IMR-90 (cell line): Measurements from ENCODE around the gene NGEF. TPM values are rescaled to one million over a fixed set of nuclear protein-coding genes. Genes with fewer than 3 reads are reported as not detected.

Experiments
- ATAC-seq: fragments of 200-7000 bp; cut with Tn5 transposase; 2 replicates; pipeline ENCODE4 v1.9.1; 2020; ENCODE audit warnings: low read depth, mild to moderate bottlenecking, moderate library complexity
- BruUV-seq: library from RNA; stranded (reverse); fragments of 400-500 nt; replicated peaks from 2 replicates; lab custom pipeline; 2021; lab: Mats Ljungman, UMichigan
- CTCF ChIA-PET: fragments of 300-600 bp; formaldehyde crosslinking; extraction: SDS; loops from one replicate; lab custom pipeline; 2021; ENCODE audit warnings: antibody characterized with exemption; lab: Yijun Ruan, JAX
- POLR2A ChIA-PET: fragments of 300-600 bp; sonication (Branson Sonifier 250); formaldehyde crosslinking; loops from one replicate; lab custom pipeline; 2022; ENCODE audit warnings: antibody characterized with exemption; ENCODE audit not compliant: unreplicated experiment; lab: Charles Lee
- DNase-seq: peaks from one replicate; pipeline ENCODE4 v3.0.0; 2013
- H2AFZ ChIP-seq: replicated peaks from 2 replicates; pipeline ENCODE3; 2013; ENCODE audit warnings: low read length, mild to moderate bottlenecking; ENCODE audit not compliant: poor library complexity
- H2AK5ac ChIP-seq: 2 replicates; pipeline ENCODE4 v1.6.1; 2013; ENCODE audit warnings: low read depth, low read length, inconsistent platforms
- H2AK9ac ChIP-seq: replicated peaks from 2 replicates; pipeline ENCODE3; 2013; ENCODE audit warnings: mild to moderate bottlenecking, low read depth, low read length, moderate library complexity; ENCODE audit not compliant: poor library complexity
- H2BK120ac ChIP-seq: 2 replicates; pipeline ENCODE4 v1.6.1; 2013; ENCODE audit warnings: low read depth, low read length, inconsistent platforms
- H2BK15ac ChIP-seq: 3 replicates; pipeline ENCODE4 v1.6.1; 2013; ENCODE audit warnings: low read depth, low read length, inconsistent platforms
- H2BK20ac ChIP-seq: 2 replicates; pipeline ENCODE4 v1.6.1; 2013; ENCODE audit warnings: low read depth, mild to moderate bottlenecking, inconsistent platforms, low read length, moderate library complexity
- H2BK5ac ChIP-seq: 2 replicates; pipeline ENCODE4 v1.6.1; 2013; ENCODE audit warnings: mild to moderate bottlenecking, low read depth, low read length, inconsistent platforms; ENCODE audit not compliant: poor library complexity, severe bottlenecking
- H3K14ac ChIP-seq: replicated peaks from 2 replicates; pipeline ENCODE4 v1.6.1; 2013; ENCODE audit warnings: low read depth, low read length, inconsistent platforms
- H3K18ac ChIP-seq: 2 replicates; pipeline ENCODE4 v1.6.1; 2013; ENCODE audit warnings: low read depth, low read length, control low read depth
- H3K23ac ChIP-seq: 2 replicates; pipeline ENCODE4 v1.6.1; 2013; ENCODE audit warnings: low read depth, low read length, inconsistent platforms
- H3K27ac ChIP-seq: 2 replicates; pipeline ENCODE4 v1.5.1; 2013; ENCODE audit warnings: mild to moderate bottlenecking, control low read depth, low read length; ENCODE audit not compliant: insufficient read depth
- H3K27me3 ChIP-seq: 2 replicates; pipeline ENCODE4 v1.6.1; 2013; ENCODE audit warnings: low read length; ENCODE audit not compliant: control insufficient read depth, insufficient read depth
- H3K36me3 ChIP-seq: 2 replicates; pipeline ENCODE4 v1.6.1; 2013; ENCODE audit warnings: low read length, mixed read lengths; ENCODE audit not compliant: control insufficient read depth, insufficient read depth
- H3K4ac ChIP-seq: 2 replicates; pipeline ENCODE4 v1.6.1; 2013; ENCODE audit warnings: low read depth, low read length, inconsistent platforms
- H3K4me1 ChIP-seq: 2 replicates; pipeline ENCODE4 v1.6.1; 2013; ENCODE audit warnings: low read length, mixed read lengths; ENCODE audit not compliant: control insufficient read depth, insufficient read depth
- H3K4me2 ChIP-seq: 2 replicates; pipeline ENCODE4 v1.6.1; 2013; ENCODE audit warnings: low read depth, mild to moderate bottlenecking, control low read depth, low read length, moderate library complexity
- H3K4me3 ChIP-seq: 2 replicates; pipeline ENCODE4 v1.5.1; 2013; ENCODE audit warnings: low read depth, mild to moderate bottlenecking, control low read depth, low read length, moderate library complexity; ENCODE audit not compliant: insufficient read depth
- H3K56ac ChIP-seq: 2 replicates; pipeline ENCODE4 v1.6.1; 2013; ENCODE audit warnings: low read length, inconsistent platforms; ENCODE audit not compliant: insufficient read depth; ENCODE audit errors: extremely low read depth
- H3K79me1 ChIP-seq, 2 experiments: 2 replicates each; pipeline ENCODE4 v1.6.1; 2013; ENCODE audit warnings: low read length in 2 of 2, inconsistent platforms in 1 of 2, low read depth in 1 of 2
- H3K9ac ChIP-seq: 2 replicates; pipeline ENCODE4 v1.6.1; 2013; ENCODE audit warnings: low read depth, low read length, control low read depth
- H3K9me1 ChIP-seq: 2 replicates; pipeline ENCODE4 v1.6.1; 2013; ENCODE audit warnings: low read length, inconsistent platforms; ENCODE audit not compliant: insufficient read depth
- H3K9me3 ChIP-seq: 2 replicates; pipeline ENCODE4 v1.6.1; 2013; ENCODE audit warnings: low read length; ENCODE audit not compliant: control insufficient read depth, insufficient read depth
- H4K20me1 ChIP-seq: 2 replicates; pipeline ENCODE4 v1.6.1; 2013; ENCODE audit warnings: low read length, inconsistent platforms; ENCODE audit not compliant: insufficient read depth
- H4K5ac ChIP-seq: 2 replicates; pipeline ENCODE4 v1.6.1; 2013; ENCODE audit warnings: mild to moderate bottlenecking, low read depth, low read length, control low read depth
- H4K8ac ChIP-seq, 2 experiments: 2 replicates each; pipeline ENCODE4 v1.6.1; 2013; ENCODE audit warnings: low read depth in 2 of 2, low read length in 2 of 2, control low read depth in 1 of 2, inconsistent platforms in 1 of 2
- H4K91ac ChIP-seq: 2 replicates; pipeline ENCODE4 v1.6.1; 2013; ENCODE audit warnings: low read depth, low read length, inconsistent platforms; ENCODE audit not compliant: insufficient read depth
- BHLHE40 ChIP-seq: fragments of 150-350 bp; IDR thresholded peaks from 2 replicates; pipeline ENCODE4 v1.6.1; 2016; ENCODE audit warnings: mild to moderate bottlenecking, low read depth, low read length
- CEBPB ChIP-seq: IDR thresholded peaks from 2 replicates; pipeline ENCODE4 v1.6.1; 2012; ENCODE audit warnings: low read depth, low read length, improper control_type of control experiment
- CHD1 ChIP-seq: IDR thresholded peaks from 2 replicates; pipeline ENCODE4 v1.6.1; 2012; ENCODE audit warnings: low read depth, low read length, improper control_type of control experiment
- CTCF ChIP-seq: conservative IDR thresholded peaks from 2 replicates; pipeline ENCODE4 v1.5.1; 2012; ENCODE audit warnings: mild to moderate bottlenecking, low read depth, low read length, improper control_type of control experiment
- ELK1 ChIP-seq: fragments of 150-350 bp; IDR thresholded peaks from 2 replicates; pipeline ENCODE4 v1.6.1; 2016; ENCODE audit warnings: low read depth, mild to moderate bottlenecking, low read length, moderate library complexity, borderline replicate concordance
- MAFK ChIP-seq: IDR thresholded peaks from 2 replicates; pipeline ENCODE4 v1.6.1; 2012; ENCODE audit warnings: low read depth, low read length, improper control_type of control experiment
- MAZ ChIP-seq: IDR thresholded peaks from 2 replicates; pipeline ENCODE4 v1.6.1; 2012; ENCODE audit warnings: low read depth, mild to moderate bottlenecking, low read length, improper control_type of control experiment, moderate library complexity, borderline replicate concordance
- NFE2L2 ChIP-seq: fragments of 150-350 bp; IDR thresholded peaks from 2 replicates; pipeline ENCODE4 v1.6.1; 2016; ENCODE audit warnings: low read depth, mild to moderate bottlenecking, low read length
- RAD21 ChIP-seq: IDR thresholded peaks from 2 replicates; pipeline ENCODE4 v1.6.1; 2012; ENCODE audit warnings: low read length, improper control_type of control experiment
- RFX5 ChIP-seq: IDR thresholded peaks from 2 replicates; pipeline ENCODE4 v1.8.0; 2012; ENCODE audit warnings: low read depth, mild to moderate bottlenecking, low read length, moderate library complexity
- SMC3 ChIP-seq: fragments of 150-350 bp; IDR thresholded peaks from 2 replicates; pipeline ENCODE4 v1.6.1; 2016; ENCODE audit warnings: low read depth, mild to moderate bottlenecking, antibody characterized with exemption, low read length, moderate library complexity
- WGBS, 2 experiments: methylation state at CpG; one replicate each; pipeline versions ENCODE4 v1.1.5 to v1.1.7; 2013; ENCODE audit warnings: missing lambda C conversion rate in 2 of 2; ENCODE audit not compliant: insufficient read length in 1 of 2; ENCODE audit errors: extremely low coverage in 2 of 2; 5-methylcytosine and 5-hydroxymethylcytosine counted together
- dilution Hi-C: fragments of 300-500 bp; cut with HindIII; formaldehyde crosslinking; loops from one replicate; pipeline ENCODE4 v1.14.3; 2018; ENCODE audit warnings: low sequenced_read_pairs; ENCODE audit not compliant: unreplicated experiment
- in situ Hi-C: fragments of 300-500 bp; cut with MboI; formaldehyde crosslinking; loops from 3 replicates; pipeline ENCODE4 v1.14.3; 2019; ENCODE audit warnings: low sequenced_read_pairs, inconsistent platforms, mixed read lengths
- intact Hi-C: fragments of 100-400 bp; cut with micrococcal nuclease; formaldehyde crosslinking; loops from 2 replicates; pipeline ENCODE4 v1.10.0; 2022
- polyA plus RNA-seq, 3 experiments: library from polyadenylated mRNA; depleted of rRNA; stranded (reverse); fragments of >200 nt; gene quantifications; 2 replicates each; pipeline ENCODE4 v1.2.3, GENCODE V29; 2012; ENCODE audit warnings: low replicate concordance in 1 of 3
- total RNA-seq: library from RNA; depleted of rRNA; stranded (reverse); fragments of >200 nt; gene quantifications from 2 replicates; pipeline ENCODE4 v1.2.3, GENCODE V29; 2012

The NGEF gene
- total and polyA plus RNA-seq, 2 of the 4 experiments (the other 2 are of a cell fraction), result 1.1 to 1.7 TPM

GRCh38 chr2:232873292-232873908 is 139.7 kb downstream of the NGEF start:
- Histone ChIP-seq H3K4me1 (peaks cover 1% of the 10 kb centered on the region; the same call in 1 of the 2 replicates), H3K23ac (no peak overlapping the region), H2BK15ac (no peak overlapping the region), H3K56ac (no peak overlapping the region), H2AK5ac (no peak overlapping the region), H2AFZ (no peak overlapping the region), H3K14ac (no peak overlapping the region), H3K18ac (no peak overlapping the region), H3K9me3 (no peaks in the 10 kb centered on the region), H3K4me2 (no peak overlapping the region), H2AK9ac (no peak overlapping the region), H3K27me3 (peaks cover 18% of the 10 kb centered on the region), H2BK120ac (no peak overlapping the region), H3K4me3 (no peak overlapping the region), H2BK20ac (no peak overlapping the region), H3K36me3 (no peaks in the 10 kb centered on the region), H3K27ac (no peak overlapping the region), H4K91ac (no peak overlapping the region), H4K20me1 (no peaks in the 10 kb centered on the region; the same call in 1 of the 2 replicates), H2BK5ac (no peak overlapping the region), H4K8ac (no peak overlapping the region), H3K9me1 (no peaks in the 10 kb centered on the region), H3K79me1 (no peaks in the 10 kb centered on the region), H4K5ac (no peak overlapping the region), H3K9ac (no peak overlapping the region), H3K4ac (no peak overlapping the region)
- in situ Hi-C loops, result no loop called here
- BruUV-seq, result no TSS peak
- dilution Hi-C loops, result no loop called here
- TF ChIP-seq CTCF, result no peak
- no peak for TF ChIP-seq ELK1
- no peak for TF ChIP-seq SMC3
- no peak for TF ChIP-seq CEBPB
- no peak for TF ChIP-seq RFX5
- TF ChIP-seq NFE2L2, result no peak
- TF ChIP-seq BHLHE40, result no peak
- no peak for TF ChIP-seq MAFK
- TF ChIP-seq MAZ, result no peak
- no peak for TF ChIP-seq CHD1
- no peak for TF ChIP-seq RAD21
- ATAC-seq (no peak), DNase-seq (no peak)
- 88% methylated on average over 7 of the region's 14 CpGs; no CpG with 5 or more reads in 1 of the 2 experiments for WGBS, 2 experiments
- intact Hi-C loops, result no loop called here
- ChIA-PET POLR2A (no interaction called here), CTCF (no interaction called here)
